Articular chondrocyte of knee joint (primary cell): ENCODE measurements around the gene CD2BP2. TPM values are rescaled to one million over a fixed set of nuclear protein-coding genes. Genes with fewer than 3 reads are reported as not detected.

Experiments used
- total RNA-seq: library from RNA; depleted of rRNA; stranded (reverse); fragments of >200 nt; gene quantifications from 2 replicates; pipeline ENCODE4 v1.2.3, GENCODE V29; 2012

Gene CD2BP2
- total RNA-seq = 31.7 and 34.2 TPM in 2 replicates

DNA sequence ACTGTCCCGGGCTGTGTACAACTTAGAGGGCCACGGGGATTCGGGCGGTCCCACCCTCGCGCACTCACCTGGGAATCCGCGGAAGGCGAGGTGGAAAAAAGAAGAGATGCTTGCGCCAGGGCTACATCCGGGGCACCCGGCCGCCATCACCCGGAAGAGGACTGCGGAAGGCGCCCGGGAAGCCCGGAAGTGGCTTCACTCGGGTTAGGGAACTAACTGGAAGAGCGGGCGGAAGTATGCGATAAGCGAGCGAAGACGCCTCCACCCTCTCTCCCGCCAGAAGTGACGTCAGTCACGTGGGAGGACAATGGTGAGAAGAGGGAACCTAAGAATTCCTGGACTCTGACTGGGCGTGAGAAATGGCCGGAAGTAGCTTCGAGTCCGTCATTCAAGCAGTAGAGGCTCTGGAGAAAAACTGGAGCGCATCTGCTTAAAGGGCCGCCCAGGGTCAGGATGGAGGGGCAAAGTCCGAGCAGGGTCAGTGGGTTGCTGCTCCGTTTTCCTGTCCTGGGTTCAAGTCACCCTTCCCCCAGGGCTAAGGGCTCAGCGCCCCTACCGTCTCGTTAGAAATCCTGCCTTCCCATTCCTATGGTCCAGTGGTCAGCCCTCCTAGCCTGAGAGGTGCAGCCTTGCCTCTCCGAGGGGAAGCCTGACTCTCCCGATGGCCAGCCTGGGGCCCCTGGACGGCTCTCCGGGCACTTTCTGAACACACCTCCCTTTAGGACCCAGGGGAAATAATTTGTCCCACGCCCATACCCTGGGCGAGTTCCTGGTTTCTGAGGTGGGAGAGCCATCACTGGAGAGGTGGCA, at the start of gene CD2BP2:
Gene CD2BP2 (minus strand): TSS at position 165 of the 810 bp plus-strand sequence. CDS start 627 bp downstream, outside the sequence.

DNA sequence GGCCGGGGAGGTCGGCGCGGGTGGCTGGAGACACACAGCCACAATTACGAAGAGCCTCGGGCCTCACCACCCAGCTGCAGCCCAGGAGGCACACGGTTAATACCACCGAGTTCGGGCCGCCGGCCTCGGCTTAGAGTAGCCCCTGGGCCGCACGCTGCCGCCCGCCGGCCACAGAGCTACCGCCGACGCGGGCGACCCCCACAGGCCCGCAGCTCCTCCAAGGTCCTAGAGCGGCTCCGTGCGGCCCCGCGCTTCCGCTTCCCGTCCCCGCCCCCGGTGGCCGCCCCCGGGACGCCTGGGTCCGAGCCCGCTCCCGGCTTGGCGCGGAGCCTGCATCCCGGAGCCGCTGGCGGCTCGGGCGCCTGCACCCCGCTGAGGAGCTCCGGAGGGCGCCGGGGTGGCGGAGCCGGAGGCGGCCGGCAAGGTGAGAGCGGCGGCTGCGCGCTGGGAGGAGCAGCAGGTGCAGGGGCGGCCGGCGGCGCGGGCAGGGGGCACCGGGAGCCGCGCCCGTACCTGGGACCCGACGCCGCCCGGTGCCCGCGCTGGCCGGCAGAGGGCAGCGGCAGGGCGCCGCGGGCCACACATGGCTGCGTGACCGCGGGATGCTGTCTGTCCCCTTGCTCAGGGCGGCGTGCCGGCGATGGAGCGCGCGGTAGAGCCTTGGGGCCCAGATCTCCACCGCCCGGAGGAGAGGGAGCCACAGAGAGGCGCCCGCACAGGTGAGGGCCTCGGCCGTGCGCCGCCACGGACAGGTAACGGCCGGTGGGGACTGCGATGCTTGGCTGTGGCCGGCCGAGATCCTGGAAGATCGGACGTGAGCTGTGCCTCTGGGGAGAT, 40.3 kb upstream of the CD2BP2 start, which contains the start of gene ZNF48:
Gene ZNF48 (plus strand): TSS at position 266 of the 837 bp plus-strand sequence. CDS start 375 bp downstream, at position 641.

DNA sequence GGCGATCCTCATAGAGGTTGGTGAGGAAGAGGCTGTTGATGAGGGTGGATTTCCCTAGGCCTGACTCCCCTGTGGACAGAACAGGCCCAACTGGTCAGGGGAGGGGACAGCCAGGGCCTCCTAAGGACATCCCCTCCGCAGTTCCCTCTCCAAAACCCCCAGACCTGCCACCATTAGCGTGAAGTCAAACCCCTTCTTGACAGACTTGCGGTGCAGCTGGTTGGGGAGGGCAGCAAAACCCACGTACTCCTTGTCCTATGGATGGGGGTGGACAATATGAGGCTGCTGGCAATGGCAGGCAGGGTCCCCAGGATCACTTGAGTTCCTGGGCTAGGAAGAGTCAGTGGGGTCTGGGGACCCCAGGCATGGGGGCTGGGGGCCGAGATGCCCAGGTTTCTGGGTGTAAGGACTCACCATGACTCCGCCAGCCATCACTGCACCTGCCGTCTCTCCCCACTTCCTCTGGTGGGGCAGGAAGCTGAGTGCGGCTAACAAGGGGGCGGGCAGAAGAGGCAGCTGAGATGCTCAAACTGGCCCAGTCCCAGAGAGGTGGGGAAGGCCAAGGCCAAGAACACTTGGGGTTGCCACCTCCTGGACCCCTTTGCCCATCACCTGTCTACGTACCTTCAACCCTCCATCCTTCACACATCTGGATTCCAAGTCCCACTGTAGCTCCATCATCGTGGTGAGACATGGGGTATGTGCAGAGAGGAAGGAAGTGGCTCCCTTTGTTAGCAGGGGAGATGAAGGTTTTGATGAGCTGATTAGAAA, 27.2 kb upstream of the CD2BP2 start, which contains the start of gene SEPTIN1:
Gene SEPTIN1 (minus strand): TSS at position 451 of the 771 bp plus-strand sequence. CDS start 19 bp downstream, at position 432.

DNA sequence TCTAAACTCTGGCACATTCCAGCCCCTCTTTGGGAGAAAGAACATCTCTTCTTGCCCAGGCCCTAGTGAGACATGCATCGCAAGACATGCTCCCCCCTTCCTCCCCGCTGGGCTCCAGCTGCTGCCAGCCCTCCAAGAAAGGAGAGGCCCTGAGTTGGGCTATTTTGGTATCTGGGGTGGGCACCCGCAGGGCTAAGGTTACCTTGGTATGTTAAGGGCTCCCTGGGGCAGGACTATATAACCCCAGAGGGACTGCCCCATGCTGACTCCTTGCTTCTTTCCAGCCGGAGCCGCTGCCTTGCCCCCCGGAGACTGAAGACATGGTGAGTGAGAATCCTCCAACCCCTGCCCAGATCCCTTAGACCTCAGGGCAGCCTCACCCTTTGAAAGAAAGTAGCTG, 19.4 kb upstream of the CD2BP2 start, which contains the start of gene MYL11:
Gene MYL11 (plus strand): TSS at position 265 of the 400 bp plus-strand sequence. CDS start 56 bp downstream, at position 321.

DNA sequence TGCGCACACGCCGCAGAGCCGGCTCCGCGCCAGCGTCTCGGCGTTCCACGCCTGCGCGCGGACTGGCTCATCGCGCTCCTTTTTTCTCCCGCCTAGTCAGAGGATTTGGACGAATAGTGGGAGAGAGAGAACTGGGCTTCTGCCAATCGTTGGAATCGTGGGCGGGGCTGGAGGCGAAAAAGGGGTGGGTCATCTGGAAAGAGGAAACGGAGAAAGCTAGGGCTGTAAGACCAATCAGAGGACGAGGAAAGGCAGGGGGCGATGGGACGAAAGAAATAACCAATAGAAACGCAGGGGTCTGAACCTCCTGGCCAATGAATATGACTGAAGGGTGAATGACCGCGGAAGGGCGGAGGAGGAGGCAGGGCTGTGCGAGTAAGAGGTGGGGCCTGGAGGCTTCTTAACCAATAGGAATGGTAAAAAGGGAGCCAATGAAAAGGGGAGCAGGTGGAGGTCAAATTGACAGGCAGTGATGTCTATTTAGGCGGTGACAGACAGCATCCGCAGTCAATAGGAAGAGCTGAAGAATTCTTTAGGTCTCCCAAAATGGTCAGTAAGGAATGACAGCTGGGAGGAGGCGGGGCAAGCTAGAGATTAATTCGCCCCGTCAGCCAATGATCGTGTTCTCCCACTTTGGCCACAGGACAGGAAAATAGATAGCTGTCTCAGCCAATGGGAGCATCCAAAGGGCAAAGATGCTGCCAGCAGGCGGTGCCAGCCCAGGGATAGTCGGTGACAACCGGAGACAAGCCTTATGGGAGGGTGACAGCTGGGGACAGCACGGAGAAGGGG, 15.5 kb upstream of the CD2BP2 start, which contains the start of gene TBC1D10B:
Gene TBC1D10B (minus strand): TSS at position 39 of the 792 bp plus-strand sequence. CDS start 311 bp downstream, outside the sequence.

Other genes with a start within 250 kb of the CD2BP2 start
- 0.54 and 1.4 TPM in 2 replicates for gene GDPD3, start 241.8 kb downstream of the CD2BP2 start, total RNA-seq
- gene MAPK3, start 232.1 kb downstream of the CD2BP2 start, total RNA-seq = 63.0 and 74.6 TPM in 2 replicates
- 1.2 and 1.3 TPM in 2 replicates for gene CORO1A, start 171.7 kb downstream of the CD2BP2 start, total RNA-seq
- gene BOLA2B, start 161.6 kb downstream of the CD2BP2 start, total RNA-seq = 25.1 and 63.9 TPM in 2 replicates
- 11.6 and 14.0 TPM in 2 replicates for gene SLX1A, start 161.4 kb downstream of the CD2BP2 start, total RNA-seq
- 2.8 and 3.1 TPM in 2 replicates for gene SULT1A3, start 156.1 kb downstream of the CD2BP2 start, total RNA-seq
- gene NPIPB13, start 106.8 kb downstream of the CD2BP2 start, total RNA-seq = 1.9 and 4.1 TPM in 2 replicates
- 22.6 and 23.3 TPM in 2 replicates for gene TBC1D10B, start 15.2 kb upstream of the CD2BP2 start, total RNA-seq
- gene MYL11, start 19.5 kb upstream of the CD2BP2 start, total RNA-seq = not detected in 2 replicates
- 0.11 TPM in 1 of 2 replicates, not detected in the other for gene SEPTIN1, start 27.3 kb upstream of the CD2BP2 start, total RNA-seq
- gene ZNF48, start 40.1 kb upstream of the CD2BP2 start, total RNA-seq = 5.0 and 5.2 TPM in 2 replicates
- gene ZNF771, start 52.3 kb upstream of the CD2BP2 start, total RNA-seq = 6.8 and 7.8 TPM in 2 replicates
- gene DCTPP1, start 74.7 kb upstream of the CD2BP2 start, total RNA-seq = 16.2 and 18.4 TPM in 2 replicates
- gene SEPHS2, start 90.6 kb upstream of the CD2BP2 start, total RNA-seq = 16.4 and 18.9 TPM in 2 replicates
- gene ITGAL, start 117.4 kb upstream of the CD2BP2 start, total RNA-seq = not detected in 2 replicates
- 15.3 and 18.1 TPM in 2 replicates for gene ZNF768, start 171.3 kb upstream of the CD2BP2 start, total RNA-seq
- 12.9 and 13.0 TPM in 2 replicates for gene ZNF747, start 179.6 kb upstream of the CD2BP2 start, total RNA-seq
- gene ZNF764, start 203.1 kb upstream of the CD2BP2 start, total RNA-seq = 4.8 and 5.8 TPM in 2 replicates
- gene ZNF688, start 216.4 kb upstream of the CD2BP2 start, total RNA-seq = 7.6 and 8.0 TPM in 2 replicates
- 10.5 and 11.1 TPM in 2 replicates for gene ZNF785, start 230.4 kb upstream of the CD2BP2 start, total RNA-seq